AG10803 (cell line): ENCODE measurements around the gene RALGAPA1.

Source experiments
- DNase-seq: peaks from one replicate; pipeline ENCODE4 v3.0.0; 2010; ENCODE audit warnings: low read depth
- H3K4me3 ChIP-seq: 2 replicates; pipeline ENCODE4 v1.5.1; 2011; ENCODE audit warnings: mild to moderate bottlenecking, low read length, control low read depth
- TF ChIP-seq, protein P1 (sequence below): conservative IDR thresholded peaks from 2 replicates; pipeline ENCODE4 v1.5.1; 2011; ENCODE audit warnings: mild to moderate bottlenecking, low read length, control low read depth, inconsistent platforms

RALGAPA1 gene

DNA sequence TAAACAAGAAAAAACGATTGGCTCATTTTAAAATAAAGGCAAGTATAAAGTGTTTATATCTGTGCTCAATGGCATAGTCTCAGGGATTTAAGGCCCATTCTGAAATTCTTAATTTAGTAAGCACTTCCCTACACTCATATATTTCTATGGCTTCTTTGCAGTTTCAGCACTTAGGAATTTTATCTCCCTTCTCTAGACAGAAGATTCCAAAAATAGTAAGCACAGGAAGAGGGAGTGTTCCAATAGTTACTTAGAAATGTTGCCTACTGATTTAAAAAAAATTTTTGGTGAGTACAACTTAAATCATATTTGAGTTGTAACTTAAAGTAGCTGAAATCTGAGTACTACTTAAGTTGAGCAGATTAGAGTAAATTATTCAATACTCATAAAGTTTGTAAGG is 255.3 kb downstream of the RALGAPA1 start:
- H3K4me3 ChIP-seq, result no peak overlapping the region
- TF ChIP-seq, protein P1, sequence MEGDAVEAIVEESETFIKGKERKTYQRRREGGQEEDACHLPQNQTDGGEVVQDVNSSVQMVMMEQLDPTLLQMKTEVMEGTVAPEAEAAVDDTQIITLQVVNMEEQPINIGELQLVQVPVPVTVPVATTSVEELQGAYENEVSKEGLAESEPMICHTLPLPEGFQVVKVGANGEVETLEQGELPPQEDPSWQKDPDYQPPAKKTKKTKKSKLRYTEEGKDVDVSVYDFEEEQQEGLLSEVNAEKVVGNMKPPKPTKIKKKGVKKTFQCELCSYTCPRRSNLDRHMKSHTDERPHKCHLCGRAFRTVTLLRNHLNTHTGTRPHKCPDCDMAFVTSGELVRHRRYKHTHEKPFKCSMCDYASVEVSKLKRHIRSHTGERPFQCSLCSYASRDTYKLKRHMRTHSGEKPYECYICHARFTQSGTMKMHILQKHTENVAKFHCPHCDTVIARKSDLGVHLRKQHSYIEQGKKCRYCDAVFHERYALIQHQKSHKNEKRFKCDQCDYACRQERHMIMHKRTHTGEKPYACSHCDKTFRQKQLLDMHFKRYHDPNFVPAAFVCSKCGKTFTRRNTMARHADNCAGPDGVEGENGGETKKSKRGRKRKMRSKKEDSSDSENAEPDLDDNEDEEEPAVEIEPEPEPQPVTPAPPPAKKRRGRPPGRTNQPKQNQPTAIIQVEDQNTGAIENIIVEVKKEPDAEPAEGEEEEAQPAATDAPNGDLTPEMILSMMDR, result no peak
- DNase-seq, result peak; percentile 25

DNA sequence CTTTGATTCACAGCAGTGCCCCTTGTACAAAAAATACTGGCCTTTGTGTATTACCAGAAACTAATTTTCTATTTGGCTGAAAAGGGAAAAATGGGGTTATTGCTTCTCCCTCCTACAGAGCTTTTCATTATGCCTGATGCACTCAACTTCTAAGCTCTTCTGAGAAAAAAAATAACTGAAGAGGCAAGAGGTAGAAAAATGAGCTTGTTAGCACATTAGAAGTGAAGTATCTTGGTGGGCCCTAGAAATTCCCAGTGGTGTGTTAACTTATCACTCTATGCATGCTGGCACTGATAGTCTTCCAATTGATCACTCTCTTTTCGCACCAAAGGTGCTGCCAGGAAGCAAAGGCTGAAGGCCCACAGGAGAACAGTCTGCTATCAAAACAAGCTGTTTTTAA is 258.0 kb downstream of the RALGAPA1 start:
- TF ChIP-seq, protein P1, result no peak
- no peak overlapping the region for H3K4me3 ChIP-seq
- no peak for DNase-seq

DNA sequence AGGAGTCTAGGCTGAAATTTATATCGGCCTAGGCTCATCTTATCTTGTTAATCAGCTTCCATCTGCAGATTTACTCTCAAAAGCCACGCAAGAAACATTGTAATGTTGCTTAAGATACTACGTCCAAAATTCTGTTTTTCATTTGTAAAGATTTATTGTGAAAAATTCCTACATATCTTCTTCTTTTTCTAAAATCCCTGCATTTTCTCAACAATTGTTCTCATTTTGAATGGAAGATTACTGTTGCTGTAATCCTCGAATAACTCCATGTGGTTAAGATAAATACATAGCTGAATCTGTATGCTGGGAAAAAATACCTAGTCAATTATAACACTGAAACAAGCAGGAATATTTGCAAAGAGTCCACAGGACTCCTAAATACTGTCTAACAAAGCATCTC is 259.5 kb downstream of the RALGAPA1 start:
- no peak overlapping the region for H3K4me3 ChIP-seq
- TF ChIP-seq, protein P1, result no peak
- DNase-seq, result no peak

DNA sequence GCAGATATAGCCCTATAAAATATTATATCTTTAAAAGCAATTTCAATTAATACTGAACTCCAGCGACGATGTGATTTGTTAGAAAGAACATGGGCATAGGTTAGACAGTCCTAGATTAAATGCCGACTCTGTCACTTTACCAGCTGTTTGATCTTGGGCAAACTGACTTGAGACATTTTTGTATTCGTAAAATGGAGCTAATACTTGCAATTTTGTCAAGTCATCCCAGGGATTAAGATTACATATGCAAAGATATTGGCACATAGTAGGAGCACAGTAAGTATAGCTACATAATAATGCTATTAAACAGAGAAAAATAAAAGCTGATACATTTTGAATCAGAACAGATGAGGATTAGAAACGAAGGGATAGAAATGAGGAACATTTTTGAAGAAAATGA is 266.1 kb downstream of the RALGAPA1 start:
- no peak for DNase-seq
- no peak overlapping the region for H3K4me3 ChIP-seq
- TF ChIP-seq, protein P1, result no peak

DNA sequence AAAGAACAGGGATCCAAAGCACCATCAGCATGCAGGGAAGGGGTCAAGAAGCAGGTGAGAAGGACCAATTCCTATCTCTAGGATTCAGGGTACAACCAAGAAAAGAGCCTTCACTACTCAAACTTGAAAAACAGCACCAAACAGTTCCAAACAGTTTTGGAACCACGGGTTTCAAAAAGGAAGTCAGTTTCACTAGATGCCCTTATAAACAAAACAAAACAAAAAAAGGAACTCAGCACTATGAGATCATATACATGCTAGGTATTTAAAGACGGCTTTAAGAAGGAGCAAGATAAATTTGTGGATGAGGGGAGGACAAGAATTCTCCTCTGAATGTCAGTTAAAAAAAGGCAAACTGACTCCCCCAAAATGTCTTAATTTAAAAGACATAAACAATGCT is 269.1 kb downstream of the RALGAPA1 start:
- TF ChIP-seq, protein P1, result no peak
- DNase-seq, result no peak
- H3K4me3 ChIP-seq, result no peak overlapping the region

DNA sequence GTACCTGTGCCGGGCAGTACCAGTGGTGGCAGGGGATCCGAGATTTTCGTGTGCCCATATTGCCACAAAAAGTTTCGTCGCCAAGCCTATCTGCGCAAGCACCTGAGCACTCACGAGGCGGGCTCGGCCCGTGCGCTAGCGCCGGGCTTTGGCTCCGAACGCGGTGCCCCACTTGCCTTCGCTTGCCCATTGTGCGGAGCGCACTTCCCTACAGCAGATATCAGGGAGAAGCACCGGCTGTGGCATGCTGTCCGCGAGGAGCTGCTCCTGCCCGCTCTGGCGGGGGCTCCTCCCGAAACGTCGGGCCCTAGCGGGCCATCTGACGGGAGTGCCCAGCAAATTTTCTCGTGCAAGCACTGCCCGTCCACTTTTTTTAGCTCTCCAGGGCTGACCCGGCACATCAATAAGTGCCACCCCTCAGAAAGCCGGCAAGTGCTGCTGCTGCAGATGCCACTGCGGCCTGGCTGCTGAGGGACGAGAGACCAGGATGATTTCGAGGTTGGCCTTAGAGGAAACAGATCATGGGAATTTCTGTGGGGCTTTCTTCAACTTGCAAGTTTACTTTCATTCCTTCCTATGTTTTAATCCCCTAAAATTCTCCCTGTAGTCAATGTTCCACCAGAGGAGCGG is 273.5 kb downstream of the RALGAPA1 start:
- peak overlapping the region; percentile 16; the same call in 1 of the 2 replicates for H3K4me3 ChIP-seq
- TF ChIP-seq, protein P1, result no peak
- no peak for DNase-seq

DNA sequence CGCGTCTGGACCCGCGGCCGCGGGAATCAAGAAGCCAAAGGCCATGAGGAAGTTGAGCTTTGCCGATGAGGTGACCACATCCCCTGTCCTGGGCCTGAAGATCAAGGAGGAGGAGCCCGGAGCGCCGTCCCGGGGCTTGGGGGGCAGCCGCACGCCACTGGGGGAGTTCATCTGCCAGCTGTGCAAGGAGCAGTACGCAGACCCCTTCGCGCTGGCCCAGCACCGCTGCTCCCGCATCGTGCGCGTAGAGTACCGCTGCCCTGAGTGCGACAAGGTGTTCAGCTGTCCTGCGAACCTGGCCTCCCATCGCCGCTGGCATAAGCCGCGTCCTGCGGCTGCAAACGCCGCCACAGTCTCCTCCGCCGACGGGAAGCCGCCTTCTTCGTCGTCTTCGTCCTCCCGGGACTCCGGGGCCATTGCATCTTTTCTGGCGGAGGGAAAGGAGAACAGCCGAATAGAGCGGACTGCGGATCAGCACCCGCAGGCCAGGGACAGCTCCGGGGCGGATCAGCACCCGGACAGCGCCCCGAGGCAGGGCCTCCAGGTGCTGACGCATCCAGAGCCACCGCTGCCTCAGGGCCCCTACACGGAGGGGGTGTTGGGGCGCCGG is 274.1 kb downstream of the RALGAPA1 start:
- H3K4me3 ChIP-seq, result peak overlapping the region; percentile 38
- peak; percentile 49 for DNase-seq
- TF ChIP-seq, protein P1, result no peak
